OCI-LY1 (cell line): Measurements from ENCODE around the gene GALNT9.

Experiments
- EZH2 ChIP-seq: fragments of 200-600 bp; sonication (generic), shearing (Covaris generic); IDR thresholded peaks from 2 replicates; pipeline ENCODE4 v1.8.0; 2017; ENCODE audit warnings: borderline replicate concordance, mixed run types, mild to moderate bottlenecking, antibody characterized with exemption, low read length, moderate library complexity, mixed read lengths
- TF ChIP-seq, protein P1 (sequence below): fragments of 200-600 bp; sonication (generic), shearing (Covaris generic); IDR thresholded peaks from 2 replicates; pipeline ENCODE4 v1.5.1; 2017; ENCODE audit warnings: mild to moderate bottlenecking, antibody characterized with exemption, low read length, moderate library complexity, mixed read lengths

GRCh38 chr12:132312516-132312915 lies 16.9 kb downstream of the GALNT9 start:
- TF ChIP-seq, protein P1, sequence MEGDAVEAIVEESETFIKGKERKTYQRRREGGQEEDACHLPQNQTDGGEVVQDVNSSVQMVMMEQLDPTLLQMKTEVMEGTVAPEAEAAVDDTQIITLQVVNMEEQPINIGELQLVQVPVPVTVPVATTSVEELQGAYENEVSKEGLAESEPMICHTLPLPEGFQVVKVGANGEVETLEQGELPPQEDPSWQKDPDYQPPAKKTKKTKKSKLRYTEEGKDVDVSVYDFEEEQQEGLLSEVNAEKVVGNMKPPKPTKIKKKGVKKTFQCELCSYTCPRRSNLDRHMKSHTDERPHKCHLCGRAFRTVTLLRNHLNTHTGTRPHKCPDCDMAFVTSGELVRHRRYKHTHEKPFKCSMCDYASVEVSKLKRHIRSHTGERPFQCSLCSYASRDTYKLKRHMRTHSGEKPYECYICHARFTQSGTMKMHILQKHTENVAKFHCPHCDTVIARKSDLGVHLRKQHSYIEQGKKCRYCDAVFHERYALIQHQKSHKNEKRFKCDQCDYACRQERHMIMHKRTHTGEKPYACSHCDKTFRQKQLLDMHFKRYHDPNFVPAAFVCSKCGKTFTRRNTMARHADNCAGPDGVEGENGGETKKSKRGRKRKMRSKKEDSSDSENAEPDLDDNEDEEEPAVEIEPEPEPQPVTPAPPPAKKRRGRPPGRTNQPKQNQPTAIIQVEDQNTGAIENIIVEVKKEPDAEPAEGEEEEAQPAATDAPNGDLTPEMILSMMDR = no peak
- TF ChIP-seq EZH2 = no peak
